GM12878 (cell line): Measurements from ENCODE around the gene EHF. TPM values are rescaled to one million over a fixed set of nuclear protein-coding genes. Genes with fewer than 3 reads are reported as not detected.

Experiments used
- ATAC-seq: fragments of 200-7000 bp; cut with Tn5 transposase; 3 replicates; pipeline ENCODE4 v1.9.1; 2020; ENCODE audit warnings: mild to moderate bottlenecking, moderate library complexity
- BruUV-seq: library from RNA; stranded (reverse); fragments of 400-500 nt; replicated peaks from 2 replicates; lab custom pipeline; 2021; lab: Mats Ljungman, UMichigan
- CTCF ChIA-PET: fragments of 300-600 bp; sonication (Branson Sonifier 250); formaldehyde crosslinking; extraction: SDS; loops from one replicate; lab custom pipeline; 2021; ENCODE audit warnings: inconsistent platforms; lab: Yijun Ruan, JAX
- POLR2A ChIA-PET: fragments of 350-600 bp; formaldehyde crosslinking; extraction: SDS; loops from one replicate; lab custom pipeline; 2021; ENCODE audit warnings: inconsistent platforms; lab: Charles Lee
- RAD21 ChIA-PET: fragments of 300-600 bp; sonication (Branson Sonifier 250); formaldehyde crosslinking; loops from one replicate; lab custom pipeline; 2023; ENCODE audit warnings: antibody characterized with exemption; ENCODE audit not compliant: unreplicated experiment; lab: Charles Lee
- SMC1A ChIA-PET: fragments of 300-600 bp; sonication (Branson Sonifier 250); formaldehyde crosslinking; loops from one replicate; lab custom pipeline; 2023; ENCODE audit not compliant: unreplicated experiment, uncharacterized antibody; lab: Charles Lee
- DNase-seq: peaks from one replicate; pipeline ENCODE4 v3.0.0-alpha.2; 2011; ENCODE audit warnings: low read depth, low spot score
- FAIRE-seq: peaks from 3 replicates; lab custom pipeline; 2011; peaks lifted over from hg19 to GRCh38; lab: Jason Lieb, UNC
- H2AFZ ChIP-seq: 2 replicates; pipeline ENCODE4 v1.6.0; 2011; ENCODE audit warnings: low read depth, low read length, control low read depth; ENCODE audit not compliant: control insufficient read depth
- H3K27ac ChIP-seq: 2 replicates; pipeline ENCODE4 v1.5.1; 2011; ENCODE audit warnings: control low read depth; ENCODE audit not compliant: control insufficient read depth, insufficient read depth
- H3K27me3 ChIP-seq, 2 experiments: replicated peaks in 1 of 2; 2 replicates each; pipeline versions ENCODE4 v1.6.0 to v1.6.1; 2011; ENCODE audit warnings: low read length in 1 of 2; ENCODE audit not compliant: control insufficient read depth in 2 of 2, insufficient read depth in 2 of 2
- H3K36me3 ChIP-seq, 2 experiments: 2 replicates each; pipeline ENCODE4 v1.5.1; 2011; ENCODE audit warnings: low read length in 1 of 2; ENCODE audit not compliant: control insufficient read depth in 2 of 2, insufficient read depth in 2 of 2
- H3K4me1 ChIP-seq: 2 replicates; pipeline ENCODE4 v1.6.1; 2011; ENCODE audit warnings: mild to moderate bottlenecking, low read length, moderate library complexity, mixed read lengths; ENCODE audit not compliant: control insufficient read depth, insufficient read depth
- H3K4me2 ChIP-seq: 2 replicates; pipeline ENCODE4 v1.6.0; 2011; ENCODE audit warnings: control low read depth; ENCODE audit not compliant: control insufficient read depth, insufficient read depth
- H3K4me3 ChIP-seq: fragments of 200-600 bp; sonication (generic); 2 replicates; pipeline ENCODE4 v1.5.1; 2016
- H3K79me2 ChIP-seq: 2 replicates; pipeline ENCODE4 v1.6.0; 2011; ENCODE audit warnings: low read length; ENCODE audit not compliant: control insufficient read depth, insufficient read depth
- H3K9ac ChIP-seq: 2 replicates; pipeline ENCODE4 v1.8.0; 2011; ENCODE audit warnings: low read length, control low read depth, mixed read lengths; ENCODE audit not compliant: control insufficient read depth, insufficient read depth
- H3K9me3 ChIP-seq: replicated peaks from 3 replicates; pipeline ENCODE4 v1.5.1; 2011; ENCODE audit warnings: mild to moderate bottlenecking, low read length; ENCODE audit not compliant: control insufficient read depth, insufficient read depth
- H4K20me1 ChIP-seq: 2 replicates; pipeline ENCODE4 v1.6.0; 2011; ENCODE audit not compliant: control insufficient read depth, insufficient read depth
- BCL11A ChIP-seq: IDR thresholded peaks from 2 replicates; pipeline ENCODE4 v1.6.1; 2011; ENCODE audit warnings: low read depth, low read length
- HDGF ChIP-seq: fragments of 450-650 bp; IDR thresholded peaks from 2 replicates; pipeline ENCODE4 v1.6.1; 2016; ENCODE audit warnings: antibody characterized with exemption
- KLF5 ChIP-seq: fragments of 450-650 bp; IDR thresholded peaks from 2 replicates; pipeline ENCODE4 v1.6.1; 2014; ENCODE audit warnings: mild to moderate bottlenecking; ENCODE audit not compliant: partially characterized antibody
- MLLT1 ChIP-seq: fragments of 450-650 bp; IDR thresholded peaks from 2 replicates; pipeline ENCODE4 v1.6.1; 2016; ENCODE audit warnings: mild to moderate bottlenecking
- NR2C2 ChIP-seq: IDR thresholded peaks from 2 replicates; pipeline ENCODE4 v1.6.1; 2011; ENCODE audit warnings: borderline replicate concordance, low read depth; ENCODE audit not compliant: control insufficient read depth, insufficient read length
- RUNX3 ChIP-seq: IDR thresholded peaks from 2 replicates; pipeline ENCODE4 v1.6.1; 2012; ENCODE audit warnings: low read length, inconsistent platforms
- SP1 ChIP-seq: IDR thresholded peaks from one replicate; pipeline ENCODE4 v1.6.1; 2011; ENCODE audit warnings: low read depth, low read length
- ZBTB11 ChIP-seq: fragments of 450-650 bp; formaldehyde crosslinking; IDR thresholded peaks from 2 replicates; pipeline ENCODE4 v1.5.0; 2022; ENCODE audit warnings: mild to moderate bottlenecking, missing genetic modification characterization
- ZNF217 ChIP-seq: fragments of 450-650 bp; IDR thresholded peaks from 2 replicates; pipeline ENCODE4 v1.6.1; 2017; ENCODE audit warnings: antibody characterized with exemption, mild to moderate bottlenecking
- ZNF274 ChIP-seq: IDR thresholded peaks from one replicate; pipeline ENCODE4 v1.8.0; 2011; ENCODE audit not compliant: insufficient read length, insufficient read depth
- ZSCAN29 ChIP-seq: fragments of 450-650 bp; IDR thresholded peaks from 2 replicates; pipeline ENCODE4 v1.6.1; 2017; ENCODE audit warnings: mild to moderate bottlenecking, moderate library complexity
- WGBS: methylation state at CpG from one replicate; pipeline ENCODE4 v1.1.6; 2016; ENCODE audit warnings: low lambda C conversion rate; ENCODE audit not compliant: insufficient replicate concordance, insufficient coverage; ENCODE audit errors: missing lambda C conversion rate; 5-methylcytosine and 5-hydroxymethylcytosine counted together
- in situ Hi-C: fragments of 300-500 bp; cut with MboI; formaldehyde crosslinking; loops from 9 replicates; pipeline ENCODE4 v1.14.3; 2018; ENCODE audit warnings: mixed read lengths
- intact Hi-C: fragments of 100-400 bp; cut with micrococcal nuclease; formaldehyde crosslinking; loops from one replicate; pipeline ENCODE4 v1.14.2; 2022; ENCODE audit not compliant: unreplicated experiment
- polyA plus RNA-seq, 11 experiments: library from polyadenylated mRNA; depleted of rRNA in 4 of 11; unstranded in 6 of 11; stranded (reverse) in 5 of 11; fragments of >200 nt; fragmentation: Nextera tagmentation in 4 of 11; fragmentation: Illumina TruSeq in 1 of 11; extraction: Ambion mirVana in 4 of 11; extraction: Trizol in 1 of 11; gene quantifications; 1 replicate in 1 of 11; 2 replicates in 10 of 11; pipeline versions ENCODE4 v1.2.1 to v1.2.3, GENCODE V29; 2011 to 2016; ENCODE audit warnings: inconsistent platforms in 2 of 11, missing spikeins in 2 of 11, low read depth in 1 of 11
- total RNA-seq, 4 experiments: library from RNA; depleted of rRNA in 3 of 4; stranded (reverse); fragments of >200 nt in 3 of 4; fragmentation: Illumina TruSeq in 1 of 4; extraction: Trizol in 1 of 4; gene quantifications; 2 replicates each; pipeline versions ENCODE4 v1.2.1 to v1.2.3, GENCODE V29; 2013 to 2021

EHF gene
- total and polyA plus RNA-seq, 10 of the 15 experiments (the other 5 are each of a cell fraction or from before 2014, with no cell fraction given), result 0.04 to 0.33 (median 0.06) TPM; not detected in 6

GRCh38 chr11:34656062-34656720 lies 35.3 kb downstream of the EHF start:
- ChIA-PET POLR2A (no interaction called here), SMC1A (interaction anchor here (0.5 to 0.6 kb wide), 2 partner anchors 299 to 1398 kb away, joined by 3 to 4 read pairs; no protein-coding TSS in a partner anchor), CTCF (interaction anchor here (0.8 kb wide), 1 partner anchor 13 kb away, joined by 3 read pairs; no protein-coding TSS in a partner anchor), RAD21 (no interaction called here)
- FAIRE-seq, result no peak
- H3K36me3 ChIP-seq, result no peaks in the 10 kb centered on the region
- no peak overlapping the region for H3K4me3 ChIP-seq
- DNase-seq, result no peak
- no peaks in the 10 kb centered on the region for H4K20me1 ChIP-seq
- no peak overlapping the region for H2AFZ ChIP-seq
- no peak overlapping the region for H3K9ac ChIP-seq
- WGBS, result 62% methylated on average over 5 of the region's 5 CpGs
- H3K4me1 ChIP-seq, result peaks cover 29% of the 10 kb centered on the region
- no peak overlapping the region for H3K27ac ChIP-seq
- peaks cover 0 to 4% of the 10 kb centered on the region in 2 experiments; a peak in 1 of 4 replicates for H3K27me3 ChIP-seq
- intact Hi-C loops, result no loop called here
- no peaks in the 10 kb centered on the region for H3K79me2 ChIP-seq
- H3K9me3 ChIP-seq, result no peaks in the 10 kb centered on the region; the same call in 1 of the 3 replicates
- no TSS peak for BruUV-seq
- H3K4me2 ChIP-seq, result no peak overlapping the region
- TF ChIP-seq SP1 (no peak), HDGF (no peak), BCL11A (no peak), NR2C2 (no peak), RUNX3 (no peak), ZNF274 (no peak), ZSCAN29 (no peak), MLLT1 (no peak), ZNF217 (no peak), ZBTB11 (no peak), KLF5 (no peak)
- in situ Hi-C loops, result no loop called here
- ATAC-seq, result no peak
